ENCODE measurements around the gene VWA8.

Gene VWA8

DNA sequence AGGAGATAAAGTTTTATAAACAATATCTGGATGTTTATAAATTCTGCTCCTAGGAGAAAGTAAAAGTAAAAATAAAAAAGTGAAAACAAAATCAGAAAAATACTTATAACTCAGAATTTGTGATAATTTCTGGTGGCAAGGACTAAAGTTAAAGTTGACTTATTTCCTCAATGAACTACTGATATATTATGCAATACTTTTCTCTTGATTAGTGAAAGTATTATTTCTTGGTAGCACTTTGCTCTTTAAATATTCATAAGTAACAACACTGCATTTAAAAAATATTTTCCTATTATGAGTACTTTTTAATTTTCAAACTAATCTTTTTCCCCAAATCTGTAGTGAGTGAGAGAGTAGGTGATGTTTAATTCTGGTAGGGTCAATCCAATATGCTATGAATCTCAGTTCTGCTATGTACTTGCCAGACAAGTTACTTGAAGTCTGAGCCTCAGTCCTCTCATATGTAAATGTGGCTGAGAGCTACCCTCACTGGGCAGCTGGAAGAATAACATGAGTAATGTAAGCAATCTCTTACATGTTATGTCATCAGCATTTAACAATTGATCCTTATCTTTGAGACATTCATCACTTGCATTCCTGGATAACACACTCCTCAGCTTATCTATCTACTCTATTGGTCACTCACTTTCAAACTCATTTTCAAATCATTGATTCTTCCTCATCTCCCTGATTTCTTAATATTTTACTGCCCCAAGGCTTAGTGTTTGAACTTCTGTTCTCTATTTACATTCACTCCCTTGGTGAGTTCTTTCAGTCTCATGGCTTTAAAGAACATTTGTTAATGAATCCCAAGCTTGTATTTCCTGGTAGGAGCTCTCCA, 264.5 kb downstream of the VWA8 start:
- no peak for DNase-seq (ENCODE audit: low read depth in 1 of 2, low spot score in 1 of 2)

DNA sequence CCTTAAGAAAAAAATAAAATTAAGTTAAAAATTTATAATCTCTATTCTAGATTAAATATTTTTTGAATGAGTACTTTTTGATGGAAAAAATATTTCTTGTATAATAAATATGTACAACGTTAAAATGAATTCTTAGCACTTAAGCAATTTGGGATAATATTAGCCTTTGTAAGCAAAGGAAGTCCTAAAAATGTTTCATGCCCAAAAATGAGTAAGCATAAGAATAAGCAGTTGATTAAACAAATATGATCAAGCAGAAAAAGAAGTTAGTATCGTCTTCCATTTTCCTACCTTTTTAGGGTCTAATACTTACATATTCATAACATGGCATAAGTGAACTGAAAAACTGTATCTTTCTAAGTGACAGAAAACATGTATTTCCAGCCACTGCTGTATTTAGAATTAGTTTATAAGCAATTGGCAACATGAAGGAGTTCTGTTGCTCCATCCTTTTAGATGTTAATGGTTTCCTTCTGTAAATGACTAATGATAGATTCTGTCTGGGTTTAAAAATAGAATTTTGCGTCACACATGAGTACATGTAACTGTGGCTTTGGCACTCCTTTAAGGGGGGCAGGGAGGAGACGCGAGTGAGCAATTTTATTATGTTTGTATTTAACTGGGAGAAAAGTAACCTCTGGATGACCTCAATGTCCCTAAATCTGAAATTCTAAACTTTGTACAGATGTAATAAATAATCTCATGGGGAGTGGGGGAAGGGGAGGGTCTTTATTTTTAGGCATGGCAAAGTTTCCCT, 266.2 kb downstream of the VWA8 start:
- no peak for DNase-seq (ENCODE audit: low read depth in 1 of 2, low spot score in 1 of 2)

DNA sequence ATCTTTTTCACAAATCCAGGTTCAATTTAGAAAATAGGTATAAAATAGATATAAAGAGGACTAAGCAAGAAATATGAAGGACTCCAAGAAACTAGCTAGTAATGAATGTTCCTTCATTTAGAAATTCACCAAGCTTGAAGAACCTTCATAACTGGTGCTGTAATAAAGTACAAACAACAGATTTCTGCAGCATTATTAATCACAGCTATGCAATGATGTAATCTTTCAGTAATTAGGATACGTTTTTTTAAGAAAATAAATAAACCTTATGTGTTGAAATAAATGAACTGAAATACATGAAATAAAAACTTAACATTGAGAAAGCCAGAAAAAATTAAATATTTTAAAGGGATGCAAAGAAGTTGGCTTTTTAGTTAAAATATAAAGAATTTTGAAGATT, 267.5 kb downstream of the VWA8 start:
- DNase-seq (ENCODE audit: low read depth in 1 of 2, low spot score in 1 of 2), result no peak

- no peak for DNase-seq (ENCODE audit: low read depth in 1 of 2, low spot score in 1 of 2)
These were observed 269.6 kb downstream of the VWA8 start for GRCh38 chr13:41691274-41691673.

- DNase-seq (ENCODE audit: low read depth in 1 of 2, low spot score in 1 of 2), result no peak
These were observed 278.1 kb downstream of the VWA8 start for GRCh38 chr13:41682766-41683165.

- no peak for DNase-seq (ENCODE audit: low read depth in 1 of 2, low spot score in 1 of 2)
These were observed 278.9 kb downstream of the VWA8 start for GRCh38 chr13:41682001-41682400.

GRCh38 chr13:41681587-41681986, 279.3 kb downstream of the VWA8 start:
- no peak for DNase-seq (ENCODE audit: low read depth in 1 of 2, low spot score in 1 of 2)

- DNase-seq (ENCODE audit: low read depth in 1 of 2, low spot score in 1 of 2), result no peak
These were observed 280.0 kb downstream of the VWA8 start for GRCh38 chr13:41680900-41681299.

DNA sequence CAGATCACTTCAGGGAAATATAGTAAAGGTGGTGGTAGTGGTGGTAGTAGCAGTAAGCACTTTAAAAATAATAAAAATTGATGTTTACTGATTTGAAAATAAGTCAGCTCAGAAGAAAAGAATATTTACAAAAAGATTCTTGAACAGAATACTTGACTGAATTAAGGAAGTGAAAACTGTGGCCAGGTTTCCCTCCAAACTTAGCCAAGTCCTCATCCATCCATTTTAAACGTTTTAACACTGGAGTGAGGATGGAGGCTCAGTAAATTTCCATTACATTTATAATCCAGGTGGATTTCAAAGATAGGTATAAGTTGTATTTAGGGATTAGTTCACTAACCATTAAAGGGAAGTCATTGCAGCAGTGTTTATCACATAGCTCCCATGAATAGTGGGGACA, 282.1 kb downstream of the VWA8 start:
- DNase-seq (ENCODE audit: low read depth in 1 of 2, low spot score in 1 of 2), result no peak

GRCh38 chr13:41678249-41678648, 282.7 kb downstream of the VWA8 start:
- no peak for DNase-seq (ENCODE audit: low read depth in 1 of 2, low spot score in 1 of 2)

GRCh38 chr13:41675306-41675705, 285.6 kb downstream of the VWA8 start:
- no peak for DNase-seq (ENCODE audit: low read depth in 1 of 2, low spot score in 1 of 2)

DNA sequence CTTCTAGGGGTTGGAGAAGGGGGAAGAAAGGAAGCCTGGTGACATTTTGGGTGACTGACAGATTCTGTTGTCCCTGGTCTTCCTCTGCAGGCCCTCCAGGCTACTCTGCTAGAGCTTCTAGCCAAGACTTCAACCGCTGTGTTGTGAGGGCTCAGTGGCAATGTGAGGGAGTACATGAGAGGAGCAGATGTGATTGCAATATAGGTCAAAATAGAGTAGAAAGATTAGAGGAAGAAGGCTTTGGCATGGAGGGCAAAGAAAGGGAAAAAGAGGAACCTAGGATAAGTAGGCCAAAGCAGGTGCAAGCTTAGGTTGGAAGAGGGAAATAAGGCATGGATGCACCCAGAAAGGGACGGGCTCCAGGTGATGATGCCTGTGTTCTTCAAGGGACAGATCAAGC, 286.7 kb downstream of the VWA8 start:
- DNase-seq (ENCODE audit: low read depth in 1 of 2, low spot score in 1 of 2), result no peak

DNA sequence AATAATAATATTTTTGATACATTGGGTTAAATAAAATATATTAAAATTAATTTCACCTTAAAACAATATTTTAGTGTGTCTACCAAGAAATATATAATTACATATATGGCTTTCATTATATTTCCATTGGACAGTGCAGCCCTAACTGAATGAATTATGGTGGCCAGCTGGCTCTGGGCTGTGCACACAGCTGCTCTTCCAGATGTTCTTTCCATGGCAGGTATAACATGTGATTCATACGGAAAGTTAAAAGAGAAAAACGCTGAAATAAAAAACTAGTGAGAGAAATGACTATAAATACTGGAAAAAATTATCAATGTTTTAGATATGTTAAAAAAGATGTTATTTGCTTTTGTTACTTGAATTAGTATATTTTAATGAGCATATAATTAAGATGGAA, 287.3 kb downstream of the VWA8 start:
- no peak for DNase-seq (ENCODE audit: low read depth in 1 of 2, low spot score in 1 of 2)

- no peak for DNase-seq (ENCODE audit: low read depth in 1 of 2, low spot score in 1 of 2)
These were observed 290.0 kb downstream of the VWA8 start for GRCh38 chr13:41670873-41671443.

DNA sequence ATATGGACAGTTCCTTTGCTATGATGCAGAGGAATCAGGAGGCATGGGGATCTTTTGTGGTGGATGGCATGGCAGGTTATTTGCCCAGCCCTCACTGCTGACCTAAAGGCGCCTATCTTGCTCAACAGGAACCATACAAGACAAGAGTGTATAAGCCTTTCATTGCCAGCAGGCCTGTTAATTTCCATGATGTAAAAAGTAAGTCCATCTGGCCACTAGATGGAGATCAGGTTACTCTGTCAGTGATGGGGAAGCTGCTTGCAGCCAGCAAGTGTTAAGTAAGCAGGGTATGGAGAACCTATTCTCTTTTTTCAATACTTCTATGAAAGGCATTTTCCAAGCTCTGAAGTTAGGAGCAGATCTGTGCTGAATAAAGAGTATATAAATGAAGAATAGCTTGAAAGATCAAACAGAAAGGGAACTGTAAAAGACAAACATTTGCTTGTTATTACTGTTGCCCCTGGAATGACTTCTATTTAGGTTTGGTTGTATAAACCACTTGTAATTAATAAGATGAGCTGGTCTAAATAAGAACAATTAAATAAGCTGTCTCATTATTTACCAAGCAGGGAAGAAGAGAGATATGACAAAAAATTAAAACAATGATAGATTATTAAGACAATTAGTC, 292.7 kb downstream of the VWA8 start:
- peak in 1 of 2 donors; percentile 12 for DNase-seq (ENCODE audit: low read depth in 1 of 2, low spot score in 1 of 2)

GRCh38 chr13:41666644-41667043, 294.3 kb downstream of the VWA8 start:
- no peak for DNase-seq (ENCODE audit: low read depth in 1 of 2, low spot score in 1 of 2)

- DNase-seq (ENCODE audit: low read depth in 1 of 2, low spot score in 1 of 2), result no peak
These were observed 300.5 kb downstream of the VWA8 start for GRCh38 chr13:41660411-41660810.

DNA sequence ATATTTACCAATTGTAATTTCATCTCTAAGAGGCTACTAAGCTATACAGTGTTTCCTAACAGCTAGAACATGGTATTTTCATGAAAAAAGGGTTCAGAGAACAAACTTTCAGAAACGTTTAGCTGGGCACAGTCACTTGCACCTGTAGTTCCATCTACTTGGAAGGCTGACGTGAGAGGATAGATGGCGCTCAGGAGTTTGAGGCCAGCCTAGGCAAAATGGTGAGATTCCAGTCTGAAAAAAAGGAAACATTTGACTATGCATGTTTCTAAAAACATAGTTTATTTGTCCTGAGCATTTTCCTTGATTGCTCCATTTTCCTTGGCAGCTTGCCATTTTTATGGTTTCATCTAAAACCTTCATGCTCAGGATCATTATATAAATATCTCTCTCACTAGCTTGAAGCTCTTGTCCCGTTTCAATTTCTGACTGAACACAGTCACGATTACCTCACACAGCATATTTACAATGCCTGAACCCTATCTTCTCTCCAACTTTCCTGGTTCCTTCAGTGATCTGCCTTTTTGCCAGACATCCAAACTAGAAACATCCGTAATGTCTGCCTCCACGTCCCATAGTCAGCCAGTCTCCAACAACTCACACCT, 302.8 kb downstream of the VWA8 start:
- no peak for DNase-seq (ENCODE audit: low read depth in 1 of 2, low spot score in 1 of 2)

- DNase-seq (ENCODE audit: low read depth in 1 of 2, low spot score in 1 of 2), result no peak
These were observed 304.9 kb downstream of the VWA8 start for GRCh38 chr13:41655997-41656396.

- DNase-seq (ENCODE audit: low read depth in 1 of 2, low spot score in 1 of 2), result no peak
These were observed 306.1 kb downstream of the VWA8 start for GRCh38 chr13:41654796-41655195.

GRCh38 chr13:41652735-41653361, 308.1 kb downstream of the VWA8 start:
- peak in 1 of 2 donors; percentile 7 for DNase-seq (ENCODE audit: low read depth in 1 of 2, low spot score in 1 of 2)
